Right forelimb (tissue), 1 donor: ENCODE data around the gene EFCAB9.

Experiments used
- DNase-seq: peaks from one replicate; pipeline ENCODE4 v3.0.0-alpha.2; 2018

Gene EFCAB9

GRCh38 chr5:172245046-172245445, 51.1 kb downstream of the EFCAB9 start:
- DNase-seq = no peak

- DNase-seq = no peak
Measured at GRCh38 chr5:172245703-172246125, 51.7 kb downstream of the EFCAB9 start.

- DNase-seq = no peak
Measured at GRCh38 chr5:172248637-172249036, 54.7 kb downstream of the EFCAB9 start.

GRCh38 chr5:172251419-172251818, 57.4 kb downstream of the EFCAB9 start:
- no peak for DNase-seq

- DNase-seq = no peak
Measured at GRCh38 chr5:172252501-172252900, 58.5 kb downstream of the EFCAB9 start.
